Endothelial cell of umbilical vein (primary cell): ENCODE results near the gene KIF26A.

Experiments
- FOS ChIP-seq: IDR thresholded peaks from 2 replicates; pipeline ENCODE4 v1.6.1; 2011; ENCODE audit warnings: mild to moderate bottlenecking, low read length, moderate library complexity, borderline replicate concordance; ENCODE audit not compliant: insufficient read depth
- POLR2AphosphoS5 ChIP-seq: IDR thresholded peaks from 2 replicates; pipeline ENCODE4 v1.6.1; 2012; ENCODE audit warnings: low read depth, mild to moderate bottlenecking, control low read depth, low read length, moderate library complexity; ENCODE audit not compliant: insufficient read depth
- TF ChIP-seq, protein P1 (sequence below), 2 donors: IDR thresholded peaks; 1 replicate in 1 of 2; 2 replicates in 1 of 2; pipeline ENCODE4 v1.5.1; 2011; ENCODE audit warnings: low read length in 2 of 2, mild to moderate bottlenecking in 2 of 2, moderate library complexity in 2 of 2, control low read depth in 1 of 2, inconsistent platforms in 1 of 2, low read depth in 1 of 2; ENCODE audit not compliant: insufficient read depth in 1 of 2; ENCODE audit errors: extremely low read depth in 1 of 2

DNA sequence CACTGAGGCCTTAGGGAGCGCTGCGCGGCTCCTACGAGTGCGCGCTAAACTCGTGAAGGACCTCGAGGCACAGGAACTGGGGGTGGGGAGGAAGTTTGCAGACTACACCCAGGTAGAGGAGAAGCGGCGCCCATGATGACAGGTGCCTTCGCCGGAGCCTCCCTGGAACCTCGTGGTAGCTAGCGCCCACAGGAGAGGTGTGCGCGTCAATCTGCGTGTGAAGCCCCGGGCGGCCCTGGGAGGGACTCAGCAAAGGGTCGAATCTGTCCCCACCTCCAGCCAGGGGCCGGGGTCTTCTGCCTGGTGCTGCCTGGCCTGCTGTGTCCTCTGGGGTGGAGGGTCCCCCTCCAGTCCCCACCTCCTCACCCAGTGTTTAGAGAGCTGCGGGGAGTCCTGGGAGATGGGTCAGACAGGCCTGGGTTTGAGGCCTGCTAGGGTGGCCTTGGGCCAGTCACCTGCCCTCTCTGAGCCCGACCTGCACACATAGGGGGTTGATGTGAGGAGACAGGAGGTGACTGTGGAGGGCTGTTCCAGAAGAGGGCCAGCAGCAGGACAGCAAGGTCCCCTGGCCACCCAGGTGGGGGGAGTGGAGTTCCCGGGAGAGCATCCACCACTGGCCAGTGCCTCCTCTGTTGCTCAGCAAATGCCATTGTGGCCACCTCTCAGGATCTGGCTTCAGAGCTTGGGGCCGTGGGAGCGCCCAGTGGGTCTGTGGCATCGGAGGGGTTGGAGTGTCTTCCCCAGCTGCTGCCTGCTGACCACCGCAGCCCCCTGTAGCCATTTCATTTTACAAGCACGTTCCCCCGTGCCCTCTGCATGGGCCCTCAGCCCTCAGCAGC lies 20.2 kb upstream of the KIF26A start:
- no peak for TF ChIP-seq POLR2AphosphoS5
- no peak for TF ChIP-seq FOS
- TF ChIP-seq, protein P1, sequence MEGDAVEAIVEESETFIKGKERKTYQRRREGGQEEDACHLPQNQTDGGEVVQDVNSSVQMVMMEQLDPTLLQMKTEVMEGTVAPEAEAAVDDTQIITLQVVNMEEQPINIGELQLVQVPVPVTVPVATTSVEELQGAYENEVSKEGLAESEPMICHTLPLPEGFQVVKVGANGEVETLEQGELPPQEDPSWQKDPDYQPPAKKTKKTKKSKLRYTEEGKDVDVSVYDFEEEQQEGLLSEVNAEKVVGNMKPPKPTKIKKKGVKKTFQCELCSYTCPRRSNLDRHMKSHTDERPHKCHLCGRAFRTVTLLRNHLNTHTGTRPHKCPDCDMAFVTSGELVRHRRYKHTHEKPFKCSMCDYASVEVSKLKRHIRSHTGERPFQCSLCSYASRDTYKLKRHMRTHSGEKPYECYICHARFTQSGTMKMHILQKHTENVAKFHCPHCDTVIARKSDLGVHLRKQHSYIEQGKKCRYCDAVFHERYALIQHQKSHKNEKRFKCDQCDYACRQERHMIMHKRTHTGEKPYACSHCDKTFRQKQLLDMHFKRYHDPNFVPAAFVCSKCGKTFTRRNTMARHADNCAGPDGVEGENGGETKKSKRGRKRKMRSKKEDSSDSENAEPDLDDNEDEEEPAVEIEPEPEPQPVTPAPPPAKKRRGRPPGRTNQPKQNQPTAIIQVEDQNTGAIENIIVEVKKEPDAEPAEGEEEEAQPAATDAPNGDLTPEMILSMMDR (IDR thresholded peaks at IDR 0.05; ENCODE audit: extremely low read depth in 1 of 2, insufficient read depth in 1 of 2, low read depth in 1 of 2, low read length in 2 of 2), result no peak
